Erythroblast (primary cell): Measurements from ENCODE around the gene RMRP.

Source experiments
- GATA1 ChIP-seq: IDR thresholded peaks from 2 replicates; pipeline ENCODE4 v1.6.1; 2011; ENCODE audit warnings: low read depth, mild to moderate bottlenecking, control low read depth, low read length, moderate library complexity
- POLR2A ChIP-seq: IDR thresholded peaks from 2 replicates; pipeline ENCODE4 v1.6.1; 2011; ENCODE audit warnings: mild to moderate bottlenecking, low read length

DNA sequence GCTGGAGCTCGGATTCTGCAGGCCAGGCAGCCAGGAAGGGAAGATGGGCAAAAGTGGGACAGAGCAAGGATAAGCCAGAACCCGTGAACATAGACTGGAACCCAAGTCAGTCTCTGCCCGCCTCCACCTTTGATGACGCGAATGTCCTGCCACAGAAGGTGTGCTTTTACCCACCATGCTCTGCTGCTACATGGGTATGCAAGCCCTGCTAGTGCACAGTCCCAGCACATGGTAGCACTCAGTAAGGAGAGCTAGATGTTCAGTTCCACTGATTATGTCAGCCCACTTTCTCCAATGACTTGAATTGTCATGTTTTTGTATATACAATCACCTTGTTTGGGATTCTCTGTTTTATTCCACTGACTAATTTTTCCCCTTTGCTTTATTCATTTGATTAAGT lies 28.2 kb downstream of the RMRP start:
- TF ChIP-seq POLR2A (no peak), GATA1 (no peak)
